NCI-H2227 (cell line): ENCODE results near the gene NLRP14.
A peak's percentile ranks its signal among the peaks of the same experiment; 100 is the strongest.

Experiments
- DNase-seq: peaks from one replicate; lab custom pipeline; 2025; ENCODE audit not compliant: unreplicated experiment; lab: John Stamatoyannopoulos, UW

The NLRP14 gene

GRCh38 chr11:7020183-7020917, at the start of gene NLRP14, which contains the start of gene ZNF214:
Gene NLRP14 (plus strand): TSS chr11:7020479. CDS start chr11:7038587, 18,108 bp downstream.
Gene ZNF214 (minus strand): TSS chr11:7020346. CDS start chr11:7002835, 17,511 bp downstream.
- peak; percentile 95 for DNase-seq

- no peak for DNase-seq
Measured at GRCh38 chr11:6979365-6979764, 40.9 kb upstream of the NLRP14 start.

GRCh38 chr11:6986487-6986886, 33.8 kb upstream of the NLRP14 start:
- DNase-seq: no peak

GRCh38 chr11:6988506-6988905, 31.8 kb upstream of the NLRP14 start:
- DNase-seq: no peak

GRCh38 chr11:6991227-6991626, 29.1 kb upstream of the NLRP14 start:
- no peak for DNase-seq

GRCh38 chr11:6992026-6992425, 28.3 kb upstream of the NLRP14 start:
- DNase-seq: no peak

- no peak for DNase-seq
Measured at GRCh38 chr11:6992457-6993417, 27.5 kb upstream of the NLRP14 start.

GRCh38 chr11:6995703-6996102, 24.6 kb upstream of the NLRP14 start:
- no peak for DNase-seq

- no peak for DNase-seq
Measured at GRCh38 chr11:7004482-7004881, 15.8 kb upstream of the NLRP14 start.

GRCh38 chr11:7014118-7014517, 6.2 kb upstream of the NLRP14 start:
- no peak for DNase-seq

GRCh38 chr11:7016011-7016410, 4.3 kb upstream of the NLRP14 start:
- no peak for DNase-seq

- DNase-seq: peak; percentile 70
Measured at GRCh38 chr11:7019500-7020182, 638 bp upstream of the NLRP14 start.

- peak; percentile 9 for DNase-seq
Measured at GRCh38 chr11:7021318-7021717, 1.0 kb downstream of the NLRP14 start.

- no peak for DNase-seq
Measured at GRCh38 chr11:7028141-7028540, 7.9 kb downstream of the NLRP14 start.

- no peak for DNase-seq
Measured at GRCh38 chr11:7030836-7031235, 10.6 kb downstream of the NLRP14 start.

GRCh38 chr11:7031471-7031871, 11.2 kb downstream of the NLRP14 start:
- no peak for DNase-seq

- no peak for DNase-seq
Measured at GRCh38 chr11:7032692-7033091, 12.4 kb downstream of the NLRP14 start.

- no peak for DNase-seq
Measured at GRCh38 chr11:7034019-7034418, 13.7 kb downstream of the NLRP14 start.

GRCh38 chr11:7046474-7047175, 26.3 kb downstream of the NLRP14 start:
- DNase-seq: no peak

- no peak for DNase-seq
Measured at GRCh38 chr11:7050191-7050590, 29.9 kb downstream of the NLRP14 start.
